Prostate gland (tissue), 2 donors: Measurements from ENCODE around the gene TACR2. TPM values are rescaled to one million over a fixed set of nuclear protein-coding genes. Genes with fewer than 3 reads are reported as not detected.

Experiments used
- DNase-seq: peaks from one replicate; pipeline ENCODE4 v3.0.0-alpha.2; 2019; ENCODE audit warnings: low spot score
- H3K27ac ChIP-seq, 2 donors: fragments of 200-600 bp; sonication (generic); 2 replicates each; pipeline ENCODE4 v1.5.1; 2017 to 2019
- H3K27me3 ChIP-seq: fragments of 200-600 bp; sonication (generic); replicated peaks from 2 replicates; pipeline ENCODE4 v1.5.1; 2019; ENCODE audit not compliant: insufficient read depth
- H3K36me3 ChIP-seq, 2 donors: fragments of 200-600 bp; sonication (generic); 1 replicate in 1 of 2; 2 replicates in 1 of 2; pipeline versions ENCODE4 v1.5.1 to v1.8.1; 2017 to 2019
- H3K4me1 ChIP-seq: fragments of 200-600 bp; sonication (generic); replicated peaks from 2 replicates; pipeline ENCODE4 v1.5.1; 2019
- H3K4me3 ChIP-seq, 2 donors: fragments of 200-600 bp; sonication (generic); 2 replicates each; pipeline ENCODE4 v1.5.1; 2017 to 2019
- H3K9me3 ChIP-seq: fragments of 200-600 bp; sonication (generic); 2 replicates; pipeline ENCODE4 v1.5.1; 2017
- POLR2A ChIP-seq: fragments of 450-650 bp; IDR thresholded peaks from one replicate; pipeline ENCODE4 v1.6.1; 2016; ENCODE audit warnings: antibody characterized with exemption, mild to moderate bottlenecking
- POLR2AphosphoS5 ChIP-seq: sonication (generic); formaldehyde crosslinking; IDR thresholded peaks from one replicate; pipeline ENCODE4 v1.6.1; 2017; ENCODE audit warnings: antibody characterized with exemption
- WGBS: methylation state at CpG from one replicate; pipeline ENCODE4 v1.1.5; 2018; 5-methylcytosine and 5-hydroxymethylcytosine counted together
- intact Hi-C: fragments of 100-400 bp; cut with DNase I; formaldehyde crosslinking; loops from one replicate; pipeline ENCODE4 v1.14.2; 2022
- total RNA-seq, 2 donors: library from RNA; depleted of rRNA; stranded (reverse); fragments of >200 nt; gene quantifications; one replicate each; pipeline ENCODE4 v1.1.0, GENCODE V29; 2016
- TF ChIP-seq, protein P1 (sequence below), 4 experiments: fragments of 200-600 bp in 2 of 4; fragments of 450-650 bp in 2 of 4; sonication (generic) in 2 of 4; IDR thresholded peaks; 1 replicate in 3 of 4; 2 replicates in 1 of 4; pipeline ENCODE4 v1.5.1; 2016 to 2019; ENCODE audit warnings: antibody characterized with exemption in 4 of 4, mild to moderate bottlenecking in 2 of 4, moderate library complexity in 2 of 4

The TACR2 gene
- total RNA-seq, 2 donors from 2014 or later: 0.77 to 2.4 TPM

DNA sequence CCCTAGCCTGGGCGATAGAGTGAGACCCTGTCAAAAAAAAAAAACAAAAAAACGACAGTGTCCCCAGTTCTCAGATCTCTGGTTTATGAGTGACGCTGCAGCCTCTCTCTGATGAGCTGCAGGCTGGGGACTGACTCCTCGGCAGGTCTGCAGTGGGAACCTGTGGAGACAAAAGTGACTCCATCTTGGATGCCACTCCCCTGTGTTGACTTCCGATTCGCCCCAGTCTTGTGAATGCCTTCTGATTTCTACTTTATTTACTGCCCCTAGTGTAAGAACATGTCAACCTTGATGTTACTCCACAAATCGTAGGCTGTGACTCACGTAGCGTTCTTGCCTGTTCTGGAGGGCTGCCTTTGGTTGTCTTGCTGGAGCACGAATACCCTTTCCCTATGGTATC lies 6.2 kb downstream of the TACR2 start:
- H3K4me1 ChIP-seq: peaks cover 3% of the 10 kb centered on the region
- TF ChIP-seq POLR2AphosphoS5 (no peak), POLR2A (no peak)
- TF ChIP-seq, protein P1, sequence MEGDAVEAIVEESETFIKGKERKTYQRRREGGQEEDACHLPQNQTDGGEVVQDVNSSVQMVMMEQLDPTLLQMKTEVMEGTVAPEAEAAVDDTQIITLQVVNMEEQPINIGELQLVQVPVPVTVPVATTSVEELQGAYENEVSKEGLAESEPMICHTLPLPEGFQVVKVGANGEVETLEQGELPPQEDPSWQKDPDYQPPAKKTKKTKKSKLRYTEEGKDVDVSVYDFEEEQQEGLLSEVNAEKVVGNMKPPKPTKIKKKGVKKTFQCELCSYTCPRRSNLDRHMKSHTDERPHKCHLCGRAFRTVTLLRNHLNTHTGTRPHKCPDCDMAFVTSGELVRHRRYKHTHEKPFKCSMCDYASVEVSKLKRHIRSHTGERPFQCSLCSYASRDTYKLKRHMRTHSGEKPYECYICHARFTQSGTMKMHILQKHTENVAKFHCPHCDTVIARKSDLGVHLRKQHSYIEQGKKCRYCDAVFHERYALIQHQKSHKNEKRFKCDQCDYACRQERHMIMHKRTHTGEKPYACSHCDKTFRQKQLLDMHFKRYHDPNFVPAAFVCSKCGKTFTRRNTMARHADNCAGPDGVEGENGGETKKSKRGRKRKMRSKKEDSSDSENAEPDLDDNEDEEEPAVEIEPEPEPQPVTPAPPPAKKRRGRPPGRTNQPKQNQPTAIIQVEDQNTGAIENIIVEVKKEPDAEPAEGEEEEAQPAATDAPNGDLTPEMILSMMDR (IDR thresholded peaks at IDR 0.05): no peak
- H3K9me3 ChIP-seq: no peaks in the 10 kb centered on the region
- H3K27me3 ChIP-seq: no peaks in the 10 kb centered on the region
- H3K27ac ChIP-seq: no peak overlapping the region
- intact Hi-C loops: no loop called here
- no peak overlapping the region for H3K4me3 ChIP-seq
- no peak for DNase-seq
- no peaks in the 10 kb centered on the region for H3K36me3 ChIP-seq
- 81% methylated on average over 10 of the region's 10 CpGs for WGBS

DNA sequence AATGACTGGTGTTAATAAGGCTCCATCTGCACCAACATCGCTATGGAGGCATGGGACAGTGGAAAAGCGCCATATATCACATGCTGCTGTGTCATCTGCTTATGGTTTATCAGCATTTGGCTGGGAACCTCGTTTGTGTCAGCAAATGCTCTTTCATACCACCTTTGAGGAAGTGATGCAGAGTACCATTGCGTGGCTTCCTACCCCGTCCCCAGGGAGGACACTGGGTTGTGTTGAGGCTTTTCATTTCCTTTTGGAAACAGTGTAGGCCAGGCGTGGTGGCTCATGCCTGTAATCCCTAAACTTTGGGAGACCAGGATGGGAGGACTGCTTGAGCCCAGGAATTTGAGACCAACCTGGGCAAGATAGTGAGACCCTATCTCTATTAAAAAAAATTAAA lies 6.8 kb downstream of the TACR2 start:
- no peak for DNase-seq
- Histone ChIP-seq H3K4me3 (no peak overlapping the region), H3K4me1 (peaks cover 3% of the 10 kb centered on the region), H3K27me3 (no peaks in the 10 kb centered on the region), H3K27ac (no peak overlapping the region), H3K9me3 (no peaks in the 10 kb centered on the region), H3K36me3 (no peaks in the 10 kb centered on the region)
- WGBS: 69% methylated on average over 6 of the region's 6 CpGs
- TF ChIP-seq POLR2A: no peak
- no peak for TF ChIP-seq POLR2AphosphoS5
- TF ChIP-seq, protein P1 (IDR thresholded peaks at IDR 0.05): no peak
- intact Hi-C loops: loop anchor here (5.0 kb wide), 2 partner anchors 97 to 227 kb away; no protein-coding TSS in a partner anchor

DNA sequence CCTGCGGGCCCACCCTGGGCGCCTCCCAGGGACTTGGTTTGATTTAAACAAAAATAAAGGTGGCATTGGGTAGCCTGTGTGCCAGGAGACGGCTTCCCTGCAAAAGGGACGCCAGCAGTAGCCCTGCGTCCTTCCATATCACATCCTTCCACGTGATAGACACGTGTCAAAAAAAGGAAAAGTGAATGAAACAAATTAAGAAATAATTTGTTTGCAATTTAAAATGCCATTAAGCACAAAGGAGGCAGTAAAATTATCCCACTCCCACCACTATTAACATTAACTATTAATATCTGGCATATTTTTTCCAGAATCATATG lies 7.6 kb downstream of the TACR2 start:
- H3K9me3 ChIP-seq: no peaks in the 10 kb centered on the region
- H3K27ac ChIP-seq: peak overlapping the region; percentile 89
- intact Hi-C loops: loop anchor here (5.0 kb wide), 2 partner anchors 98 to 228 kb away; no protein-coding TSS in a partner anchor
- H3K27me3 ChIP-seq: no peaks in the 10 kb centered on the region
- 14% methylated on average over 7 of the region's 7 CpGs for WGBS
- H3K4me1 ChIP-seq: peaks cover 3% of the 10 kb centered on the region
- DNase-seq: no peak
- H3K36me3 ChIP-seq: no peaks in the 10 kb centered on the region
- TF ChIP-seq POLR2AphosphoS5 (no peak), POLR2A (no peak)
- TF ChIP-seq, protein P1 (IDR thresholded peaks at IDR 0.05): no peak
- peak overlapping the region; percentile 27 to 32 for H3K4me3 ChIP-seq

DNA sequence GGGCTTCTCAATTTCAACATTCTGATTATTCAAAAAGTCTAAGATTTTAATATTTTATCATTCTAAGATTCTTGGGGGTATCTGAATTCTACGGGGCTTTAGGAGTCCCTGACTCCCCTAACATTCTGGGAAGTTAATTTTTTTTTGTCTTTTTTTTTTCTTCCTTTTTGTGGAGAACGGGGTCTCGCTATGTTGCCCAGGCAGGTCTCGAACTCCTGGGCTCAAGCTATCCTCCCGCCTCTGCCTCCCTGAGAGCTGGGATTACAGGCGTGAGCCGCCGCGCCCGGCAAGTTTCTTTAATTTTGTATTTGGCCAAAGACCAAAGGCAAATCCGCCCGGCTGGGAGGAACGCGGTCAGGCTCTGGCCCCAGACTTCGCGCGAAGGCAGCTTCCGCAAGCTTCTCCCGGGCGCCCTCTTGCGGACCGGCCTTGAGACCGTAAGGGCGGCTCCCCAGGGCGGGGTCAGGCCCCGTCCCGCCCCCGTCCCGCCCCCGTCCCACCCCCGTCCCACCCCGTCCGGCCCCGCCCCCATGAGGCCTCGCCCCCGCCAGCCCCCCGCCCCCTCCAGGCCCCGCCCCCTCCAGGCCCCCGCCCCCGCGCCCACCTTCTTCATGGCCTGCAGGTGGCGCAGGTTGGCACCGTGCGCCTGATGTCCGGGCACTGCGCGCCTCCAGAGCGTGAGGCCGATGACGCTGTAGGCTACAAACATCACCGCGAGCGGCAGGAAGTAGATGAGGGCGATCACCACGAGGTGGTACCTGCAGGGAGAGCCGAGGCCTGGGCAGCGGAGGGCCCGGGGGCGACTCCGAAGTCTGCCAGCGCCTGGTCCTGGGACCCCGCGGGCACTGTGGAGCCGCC lies 8.2 kb downstream of the TACR2 start:
- Histone ChIP-seq H3K4me3 (peak overlapping the region; percentile 27 to 32), H3K27me3 (no peaks in the 10 kb centered on the region), H3K9me3 (no peaks in the 10 kb centered on the region), H3K27ac (peak overlapping the region; percentile 89), H3K4me1 (peaks cover 3% of the 10 kb centered on the region), H3K36me3 (no peaks in the 10 kb centered on the region)
- DNase-seq: peak; percentile 94
- WGBS: 5% methylated on average over 21 of the region's 64 CpGs
- intact Hi-C loops: loop anchor here (5.0 kb wide), 2 partner anchors 99 to 229 kb away; no protein-coding TSS in a partner anchor
- peak; percentile 42 for TF ChIP-seq POLR2A
- TF ChIP-seq POLR2AphosphoS5: peak; percentile 77
- TF ChIP-seq, protein P1 (IDR thresholded peaks at IDR 0.05): peak; percentile 60 to 92 (median 66)
